GM12878 (cell line): Measurements from ENCODE around the gene SPRR2A. TPM values are rescaled to one million over a fixed set of nuclear protein-coding genes. Genes with fewer than 3 reads are reported as not detected.

Experiments
- ATAC-seq: fragments of 200-7000 bp; cut with Tn5 transposase; 3 replicates; pipeline ENCODE4 v1.9.1; 2020; ENCODE audit warnings: mild to moderate bottlenecking, moderate library complexity
- BruUV-seq: library from RNA; stranded (reverse); fragments of 400-500 nt; replicated peaks from 2 replicates; lab custom pipeline; 2021; lab: Mats Ljungman, UMichigan
- CTCF ChIA-PET: fragments of 300-600 bp; sonication (Branson Sonifier 250); formaldehyde crosslinking; extraction: SDS; loops from one replicate; lab custom pipeline; 2021; ENCODE audit warnings: inconsistent platforms; lab: Yijun Ruan, JAX
- POLR2A ChIA-PET: fragments of 350-600 bp; formaldehyde crosslinking; extraction: SDS; loops from one replicate; lab custom pipeline; 2021; ENCODE audit warnings: inconsistent platforms; lab: Charles Lee
- RAD21 ChIA-PET: fragments of 300-600 bp; sonication (Branson Sonifier 250); formaldehyde crosslinking; loops from one replicate; lab custom pipeline; 2023; ENCODE audit warnings: antibody characterized with exemption; ENCODE audit not compliant: unreplicated experiment; lab: Charles Lee
- SMC1A ChIA-PET: fragments of 300-600 bp; sonication (Branson Sonifier 250); formaldehyde crosslinking; loops from one replicate; lab custom pipeline; 2023; ENCODE audit not compliant: unreplicated experiment, uncharacterized antibody; lab: Charles Lee
- DNase-seq: peaks from one replicate; pipeline ENCODE4 v3.0.0-alpha.2; 2011; ENCODE audit warnings: low read depth, low spot score
- FAIRE-seq: peaks from 3 replicates; lab custom pipeline; 2011; peaks lifted over from hg19 to GRCh38; lab: Jason Lieb, UNC
- H2AFZ ChIP-seq: 2 replicates; pipeline ENCODE4 v1.6.0; 2011; ENCODE audit warnings: low read depth, low read length, control low read depth; ENCODE audit not compliant: control insufficient read depth
- H3K27ac ChIP-seq: 2 replicates; pipeline ENCODE4 v1.5.1; 2011; ENCODE audit warnings: control low read depth; ENCODE audit not compliant: control insufficient read depth, insufficient read depth
- H3K27me3 ChIP-seq, 2 experiments: replicated peaks in 1 of 2; 2 replicates each; pipeline versions ENCODE4 v1.6.0 to v1.6.1; 2011; ENCODE audit warnings: low read length in 1 of 2; ENCODE audit not compliant: control insufficient read depth in 2 of 2, insufficient read depth in 2 of 2
- H3K36me3 ChIP-seq, 2 experiments: 2 replicates each; pipeline ENCODE4 v1.5.1; 2011; ENCODE audit warnings: low read length in 1 of 2; ENCODE audit not compliant: control insufficient read depth in 2 of 2, insufficient read depth in 2 of 2
- H3K4me1 ChIP-seq: 2 replicates; pipeline ENCODE4 v1.6.1; 2011; ENCODE audit warnings: mild to moderate bottlenecking, low read length, moderate library complexity, mixed read lengths; ENCODE audit not compliant: control insufficient read depth, insufficient read depth
- H3K4me2 ChIP-seq: 2 replicates; pipeline ENCODE4 v1.6.0; 2011; ENCODE audit warnings: control low read depth; ENCODE audit not compliant: control insufficient read depth, insufficient read depth
- H3K4me3 ChIP-seq: fragments of 200-600 bp; sonication (generic); 2 replicates; pipeline ENCODE4 v1.5.1; 2016
- H3K79me2 ChIP-seq: 2 replicates; pipeline ENCODE4 v1.6.0; 2011; ENCODE audit warnings: low read length; ENCODE audit not compliant: control insufficient read depth, insufficient read depth
- H3K9ac ChIP-seq: 2 replicates; pipeline ENCODE4 v1.8.0; 2011; ENCODE audit warnings: low read length, control low read depth, mixed read lengths; ENCODE audit not compliant: control insufficient read depth, insufficient read depth
- H3K9me3 ChIP-seq: replicated peaks from 3 replicates; pipeline ENCODE4 v1.5.1; 2011; ENCODE audit warnings: mild to moderate bottlenecking, low read length; ENCODE audit not compliant: control insufficient read depth, insufficient read depth
- H4K20me1 ChIP-seq: 2 replicates; pipeline ENCODE4 v1.6.0; 2011; ENCODE audit not compliant: control insufficient read depth, insufficient read depth
- CBX3 ChIP-seq: fragments of 200-600 bp; sonication (generic); IDR thresholded peaks from 2 replicates; pipeline ENCODE4 v1.6.1; 2016; ENCODE audit warnings: low read depth, borderline replicate concordance
- GATAD2B ChIP-seq: fragments of 450-650 bp; conservative IDR thresholded peaks from 2 replicates; pipeline ENCODE4 v1.6.1; 2017; ENCODE audit warnings: low read depth, mild to moderate bottlenecking, moderate library complexity
- HSF1 ChIP-seq: fragments of 150-350 bp; IDR thresholded peaks from 2 replicates; pipeline ENCODE4 v1.6.1; 2014; ENCODE audit warnings: mild to moderate bottlenecking, low read depth, low read length
- IRF3 ChIP-seq: fragments of 450-650 bp; IDR thresholded peaks from 2 replicates; pipeline ENCODE4 v1.6.1; 2014; ENCODE audit warnings: mild to moderate bottlenecking
- IRF5 ChIP-seq: fragments of 450-650 bp; IDR thresholded peaks from 2 replicates; pipeline ENCODE4 v1.6.1; 2017; ENCODE audit warnings: borderline replicate concordance
- NFIC ChIP-seq: IDR thresholded peaks from 2 replicates; pipeline ENCODE4 v1.6.1; 2012; ENCODE audit warnings: low read depth, mild to moderate bottlenecking, inconsistent platforms, low read length, moderate library complexity
- NFXL1 ChIP-seq: fragments of 450-650 bp; IDR thresholded peaks from 2 replicates; pipeline ENCODE4 v1.6.1; 2017; ENCODE audit warnings: antibody characterized with exemption, mild to moderate bottlenecking, borderline replicate concordance
- NFYA ChIP-seq: IDR thresholded peaks from 2 replicates; pipeline ENCODE4 v1.6.1; 2011; ENCODE audit warnings: low read depth, mild to moderate bottlenecking, low read length, improper control_type of control experiment, borderline replicate concordance
- RAD21 ChIP-seq: IDR thresholded peaks from 2 replicates; pipeline ENCODE4 v1.6.1; 2011; ENCODE audit warnings: mild to moderate bottlenecking, low read depth, low read length, moderate library complexity; ENCODE audit not compliant: insufficient read depth
- RCOR1 ChIP-seq: conservative IDR thresholded peaks from 2 replicates; pipeline ENCODE4 v1.6.1; 2012; ENCODE audit warnings: low read depth, low read length, improper control_type of control experiment
- SRF ChIP-seq, 2 experiments: IDR thresholded peaks; 2 replicates each; pipeline ENCODE4 v1.6.1; 2011; ENCODE audit warnings: low read depth in 2 of 2, low read length in 2 of 2, mild to moderate bottlenecking in 1 of 2, moderate library complexity in 1 of 2
- SUZ12 ChIP-seq: fragments of 200-600 bp; sonication (generic); IDR thresholded peaks from one replicate; pipeline ENCODE4 v1.6.1; 2018; ENCODE audit warnings: antibody characterized with exemption, mild to moderate bottlenecking; ENCODE audit not compliant: unreplicated experiment
- WGBS: methylation state at CpG from one replicate; pipeline ENCODE4 v1.1.6; 2016; ENCODE audit warnings: low lambda C conversion rate; ENCODE audit not compliant: insufficient replicate concordance, insufficient coverage; ENCODE audit errors: missing lambda C conversion rate; 5-methylcytosine and 5-hydroxymethylcytosine counted together
- in situ Hi-C: fragments of 300-500 bp; cut with MboI; formaldehyde crosslinking; loops from 9 replicates; pipeline ENCODE4 v1.14.3; 2018; ENCODE audit warnings: mixed read lengths
- intact Hi-C: fragments of 100-400 bp; cut with micrococcal nuclease; formaldehyde crosslinking; loops from one replicate; pipeline ENCODE4 v1.14.2; 2022; ENCODE audit not compliant: unreplicated experiment
- polyA plus RNA-seq, 11 experiments: library from polyadenylated mRNA; depleted of rRNA in 4 of 11; unstranded in 6 of 11; stranded (reverse) in 5 of 11; fragments of >200 nt; fragmentation: Nextera tagmentation in 4 of 11; fragmentation: Illumina TruSeq in 1 of 11; extraction: Ambion mirVana in 4 of 11; extraction: Trizol in 1 of 11; gene quantifications; 1 replicate in 1 of 11; 2 replicates in 10 of 11; pipeline versions ENCODE4 v1.2.1 to v1.2.3, GENCODE V29; 2011 to 2016; ENCODE audit warnings: inconsistent platforms in 2 of 11, missing spikeins in 2 of 11, low read depth in 1 of 11
- total RNA-seq, 4 experiments: library from RNA; depleted of rRNA in 3 of 4; stranded (reverse); fragments of >200 nt in 3 of 4; fragmentation: Illumina TruSeq in 1 of 4; extraction: Trizol in 1 of 4; gene quantifications; 2 replicates each; pipeline versions ENCODE4 v1.2.1 to v1.2.3, GENCODE V29; 2013 to 2021

The SPRR2A gene
- total and polyA plus RNA-seq, 10 of the 15 experiments (the other 5 are each of a cell fraction or from before 2014, with no cell fraction given): not detected

- no TSS peak for BruUV-seq
- no peak for FAIRE-seq
- Histone ChIP-seq H3K27me3 (no peaks in the 10 kb centered on the region), H3K27ac (no peak overlapping the region), H3K9me3 (no peaks in the 10 kb centered on the region), H4K20me1 (no peaks in the 10 kb centered on the region), H3K4me1 (no peaks in the 10 kb centered on the region), H2AFZ (no peak overlapping the region), H3K36me3 (no peaks in the 10 kb centered on the region), H3K79me2 (no peaks in the 10 kb centered on the region), H3K9ac (no peak overlapping the region), H3K4me3 (no peak overlapping the region), H3K4me2 (no peak overlapping the region)
- DNase-seq: no peak
- CTCF ChIA-PET: no interaction called here
- 34% methylated on average over 5 of the region's 5 CpGs for WGBS
- in situ Hi-C loops: no loop called here
- SMC1A ChIA-PET: no interaction called here
- TF ChIP-seq NFXL1 (no peak), SUZ12 (no peak), RAD21 (no peak), IRF3 (no peak), CBX3 (no peak), IRF5 (no peak), GATAD2B (no peak), SRF (IDR thresholded peaks at IDR 0.05; ENCODE audit: low read depth in 2 of 2, low read length in 2 of 2) (no peak), RCOR1 (no peak), NFIC (no peak), HSF1 (no peak), NFYA (no peak)
- RAD21 ChIA-PET: no interaction called here
- ATAC-seq: no peak
- intact Hi-C loops: no loop called here
- POLR2A ChIA-PET: no interaction called here
Measured at GRCh38 chr1:153100245-153100644, 42.9 kb upstream of the SPRR2A start.
